ENCODE data around the gene JARID2.

Gene JARID2

GRCh38 chr6:15405129-15406068 is 159.5 kb downstream of the JARID2 start:
- Histone ChIP-seq H2AFZ (ENCODE audit: low read length) (no peak overlapping the region), H4K20me1 (ENCODE audit: insufficient read depth, low read length) (no peaks in the 10 kb centered on the region), H3K9ac (ENCODE audit: low read length) (no peak overlapping the region)

GRCh38 chr6:15406452-15406851 is 160.6 kb downstream of the JARID2 start:
- Histone ChIP-seq H3K9me3 (ENCODE audit: low read length) (no peaks in the 10 kb centered on the region), H3K79me2 (ENCODE audit: insufficient read depth, low read length) (no peaks in the 10 kb centered on the region), H3K36me3 (ENCODE audit: insufficient read depth, low read length) (no peaks in the 10 kb centered on the region), H3K9me2 (ENCODE audit: low read depth, low read length) (no peaks in the 10 kb centered on the region), H2AFZ (ENCODE audit: low read length) (no peak overlapping the region), H3K4me2 (ENCODE audit: low read length) (no peak overlapping the region), H3K4me3 (ENCODE audit: low read depth, low read length, poor library complexity, severe bottlenecking) (no peak overlapping the region), H3F3A (ENCODE audit: insufficient read depth, low read length) (no peaks in the 10 kb centered on the region), H3K27ac (ENCODE audit: low read depth, low read length, poor library complexity, severe bottlenecking) (no peak overlapping the region), H3K4me1 (ENCODE audit: insufficient read depth, low read length, severe bottlenecking) (no peaks in the 10 kb centered on the region), H3K9ac (ENCODE audit: low read length) (no peak overlapping the region), H4K20me1 (ENCODE audit: insufficient read depth, low read length) (no peaks in the 10 kb centered on the region), H3K27me3 (ENCODE audit: insufficient read depth, low read length) (0 out of 2 replicates have a peak, but pooled peaks cover 5% of the 10 kb centered on the region)
- TF ChIP-seq EZH2 (IDR thresholded peaks at IDR 0.05; ENCODE audit: borderline replicate concordance, low read length) (no peak), CTCF (IDR thresholded peaks at IDR 0.05; ENCODE audit: low read length) (no peak)

More at GRCh38 chr6:15405129-15406068, 159.5 kb downstream of the JARID2 start:
- H3K27ac ChIP-seq (ENCODE audit: low read depth, low read length, poor library complexity, severe bottlenecking) = no peak overlapping the region
- no peak overlapping the region for H3K4me3 ChIP-seq (ENCODE audit: low read depth, low read length, poor library complexity, severe bottlenecking)
- H3K79me2 ChIP-seq (ENCODE audit: insufficient read depth, low read length) = no peaks in the 10 kb centered on the region
- H3K9me3 ChIP-seq (ENCODE audit: low read length) = no peaks in the 10 kb centered on the region
- no peaks in the 10 kb centered on the region for H3K4me1 ChIP-seq (ENCODE audit: insufficient read depth, low read length, severe bottlenecking)
- H3K27me3 ChIP-seq (ENCODE audit: insufficient read depth, low read length) = 0 out of 2 replicates have a peak, but pooled peaks cover 5% of the 10 kb centered on the region
- no peak overlapping the region for H3K4me2 ChIP-seq (ENCODE audit: low read length)
- no peaks in the 10 kb centered on the region for H3K9me2 ChIP-seq (ENCODE audit: low read depth, low read length)
- no peaks in the 10 kb centered on the region for H3F3A ChIP-seq (ENCODE audit: insufficient read depth, low read length)
- TF ChIP-seq EZH2 (IDR thresholded peaks at IDR 0.05; ENCODE audit: borderline replicate concordance, low read length) (no peak), CTCF (IDR thresholded peaks at IDR 0.05; ENCODE audit: low read length) (no peak)
- no peaks in the 10 kb centered on the region for H3K36me3 ChIP-seq (ENCODE audit: insufficient read depth, low read length)

GRCh38 chr6:15408008-15408407 is 162.1 kb downstream of the JARID2 start:
- Histone ChIP-seq H3K9me2 (ENCODE audit: low read depth, low read length) (no peaks in the 10 kb centered on the region), H4K20me1 (ENCODE audit: insufficient read depth, low read length) (no peaks in the 10 kb centered on the region), H3K9ac (ENCODE audit: low read length) (no peak overlapping the region), H3K27ac (ENCODE audit: low read depth, low read length, poor library complexity, severe bottlenecking) (no peak overlapping the region), H3K36me3 (ENCODE audit: insufficient read depth, low read length) (no peaks in the 10 kb centered on the region), H2AFZ (ENCODE audit: low read length) (no peak overlapping the region), H3K79me2 (ENCODE audit: insufficient read depth, low read length) (no peaks in the 10 kb centered on the region), H3K4me2 (ENCODE audit: low read length) (no peak overlapping the region), H3K27me3 (ENCODE audit: insufficient read depth, low read length) (0 out of 2 replicates have a peak, but pooled peaks cover 5% of the 10 kb centered on the region), H3K9me3 (ENCODE audit: low read length) (no peaks in the 10 kb centered on the region), H3K4me3 (ENCODE audit: low read depth, low read length, poor library complexity, severe bottlenecking) (no peak overlapping the region), H3K4me1 (ENCODE audit: insufficient read depth, low read length, severe bottlenecking) (no peaks in the 10 kb centered on the region), H3F3A (ENCODE audit: insufficient read depth, low read length) (no peaks in the 10 kb centered on the region)
- TF ChIP-seq CTCF (IDR thresholded peaks at IDR 0.05; ENCODE audit: low read length) (no peak), EZH2 (IDR thresholded peaks at IDR 0.05; ENCODE audit: borderline replicate concordance, low read length) (no peak)

Data from OCI-LY1 (cell line).